Thymus (tissue), 11 donors: ENCODE measurements around the gene CD200. TPM values are rescaled to one million over a fixed set of nuclear protein-coding genes. Genes with fewer than 3 reads are reported as not detected.
A peak's percentile ranks its signal among the peaks of the same experiment; 100 is the strongest.

Experiments
- DNase-seq, 9 donors: peaks; one replicate each; pipeline ENCODE4 v3.0.0-alpha.2; 2013; ENCODE audit warnings: low spot score in 9 of 9, low read depth in 6 of 9, missing footprints in 1 of 9
- H3K27ac ChIP-seq, 2 donors: one replicate each; pipeline ENCODE4 v1.5.1; 2013; ENCODE audit warnings: control low read depth in 1 of 2, low read depth in 1 of 2, low read length in 1 of 2, mild to moderate bottlenecking in 1 of 2, moderate library complexity in 1 of 2
- H3K27me3 ChIP-seq, 2 donors: one replicate each; pipeline ENCODE4 v1.5.1; 2013; ENCODE audit warnings: low read length in 1 of 2; ENCODE audit not compliant: control insufficient read depth in 2 of 2, insufficient read depth in 1 of 2
- H3K36me3 ChIP-seq, 2 donors: one replicate each; pipeline ENCODE4 v1.5.1; 2013; ENCODE audit warnings: low read length in 1 of 2, mild to moderate bottlenecking in 1 of 2, moderate library complexity in 1 of 2; ENCODE audit not compliant: control insufficient read depth in 2 of 2, insufficient read depth in 2 of 2
- H3K4me1 ChIP-seq, 2 donors: one replicate each; pipeline ENCODE4 v1.5.1; 2013; ENCODE audit warnings: low read length in 2 of 2; ENCODE audit not compliant: control insufficient read depth in 2 of 2, insufficient read depth in 2 of 2
- H3K4me3 ChIP-seq, 2 donors: one replicate each; pipeline ENCODE4 v1.5.1; 2013; ENCODE audit warnings: low read length in 2 of 2, control low read depth in 1 of 2, mild to moderate bottlenecking in 1 of 2
- H3K9me3 ChIP-seq, 2 donors: one replicate each; pipeline ENCODE4 v1.5.1; 2013; ENCODE audit warnings: low read length in 1 of 2, mild to moderate bottlenecking in 1 of 2; ENCODE audit not compliant: control insufficient read depth in 2 of 2, insufficient read depth in 1 of 2
- WGBS: extraction: QIAGEN DNeasy Blood & Tissue Kit; methylation state at CpG from one replicate; pipeline ENCODE4 v1.1.7; 2013; 5-methylcytosine and 5-hydroxymethylcytosine counted together
- polyA plus RNA-seq: library from polyadenylated mRNA; stranded (reverse); fragments of 200-250 nt; gene quantifications from one replicate; pipeline ENCODE4 v1.2.3, GENCODE V29; 2013
- total RNA-seq: library from RNA; stranded (reverse); fragments of 120-200 nt; gene quantifications from one replicate; pipeline ENCODE4 v1.2.4, GENCODE V29; 2013
- donor health status: healthy.

CD200 gene
- total and polyA plus RNA-seq, 2 donors = 20.0 to 23.5 TPM

- peak overlapping the region in 1 of 2 donors; percentile 40 for H3K27ac ChIP-seq
- H3K27me3 ChIP-seq = no peaks in the 10 kb centered on the region
- WGBS = 92% methylated on average over 4 of the region's 4 CpGs
- no peak overlapping the region for H3K4me3 ChIP-seq
- DNase-seq = no peak
- no peaks in the 10 kb centered on the region for H3K4me1 ChIP-seq
- no peaks in the 10 kb centered on the region for H3K36me3 ChIP-seq
- H3K9me3 ChIP-seq = no peaks in the 10 kb centered on the region
Observed at GRCh38 chr3:112319516-112320276, 13.3 kb upstream of the CD200 start.

- no peaks in the 10 kb centered on the region for H3K9me3 ChIP-seq
- no peak for DNase-seq
- no peaks in the 10 kb centered on the region for H3K27me3 ChIP-seq
- 93% methylated on average over 1 of the region's 1 CpG for WGBS
- H3K4me1 ChIP-seq = no peaks in the 10 kb centered on the region
- no peak overlapping the region for H3K4me3 ChIP-seq
- H3K36me3 ChIP-seq = no peaks in the 10 kb centered on the region
- H3K27ac ChIP-seq = no peak overlapping the region
Observed at GRCh38 chr3:112320691-112321090, 12.3 kb upstream of the CD200 start.

- no peak for DNase-seq
Observed at GRCh38 chr3:112321867-112322652, 10.9 kb upstream of the CD200 start.

GRCh38 chr3:112327371-112327951 is 5.5 kb upstream of the CD200 start:
- peak in 6 of 9 donors; percentile 42 to 82 (median 48) for DNase-seq
- 2% methylated on average over 2 of the region's 2 CpGs for WGBS
- no peaks in the 10 kb centered on the region for H3K27me3 ChIP-seq
- H3K4me3 ChIP-seq = no peak overlapping the region
- H3K36me3 ChIP-seq = no peaks in the 10 kb centered on the region
- H3K27ac ChIP-seq = no peak overlapping the region
- H3K9me3 ChIP-seq = no peaks in the 10 kb centered on the region
- no peaks in the 10 kb centered on the region for H3K4me1 ChIP-seq

More at GRCh38 chr3:112321867-112322652, 10.9 kb upstream of the CD200 start:
- H3K27me3 ChIP-seq = no peaks in the 10 kb centered on the region
- no peaks in the 10 kb centered on the region for H3K4me1 ChIP-seq
- no peaks in the 10 kb centered on the region for H3K9me3 ChIP-seq
- H3K36me3 ChIP-seq = no peaks in the 10 kb centered on the region
- 92% methylated on average over 5 of the region's 5 CpGs for WGBS
- no peak overlapping the region for H3K27ac ChIP-seq
- no peak overlapping the region for H3K4me3 ChIP-seq

- DNase-seq = no peak
- H3K9me3 ChIP-seq = no peaks in the 10 kb centered on the region
- no peaks in the 10 kb centered on the region for H3K27me3 ChIP-seq
- H3K4me3 ChIP-seq = no peak overlapping the region
- H3K4me1 ChIP-seq = peaks cover 12 to 17% of the 10 kb centered on the region in 2 donors
- no peak overlapping the region for H3K27ac ChIP-seq
- 98% methylated on average over 4 of the region's 4 CpGs for WGBS
- H3K36me3 ChIP-seq = peaks cover 0 to 7% of the 10 kb centered on the region in 2 donors
Observed at GRCh38 chr3:112331851-112332250, 1.1 kb upstream of the CD200 start.

- H3K4me1 ChIP-seq = peaks cover 12 to 17% of the 10 kb centered on the region in 2 donors
- peak; percentile 30 to 84 (median 50) for DNase-seq
- H3K4me3 ChIP-seq = peak overlapping the region; percentile 84 to 86
- H3K27ac ChIP-seq = peak overlapping the region; percentile 85 to 86
- no peaks in the 10 kb centered on the region for H3K27me3 ChIP-seq
- 1% methylated on average over 23 of the region's 23 CpGs for WGBS
- H3K9me3 ChIP-seq = no peaks in the 10 kb centered on the region
- peaks cover 0 to 7% of the 10 kb centered on the region in 2 donors for H3K36me3 ChIP-seq
Observed at GRCh38 chr3:112333381-112334317, 693 bp downstream of the CD200 start.

- peak overlapping the region in 1 of 2 donors; percentile 85 for H3K27ac ChIP-seq
- H3K4me3 ChIP-seq = peak overlapping the region; percentile 84 to 86
- peaks cover 0 to 7% of the 10 kb centered on the region in 2 donors for H3K36me3 ChIP-seq
- DNase-seq = peak in 1 of 9 donors; percentile 28
- peaks cover 14 to 17% of the 10 kb centered on the region in 2 donors for H3K4me1 ChIP-seq
- H3K9me3 ChIP-seq = no peaks in the 10 kb centered on the region
- WGBS = 34% methylated on average over 6 of the region's 6 CpGs
- H3K27me3 ChIP-seq = no peaks in the 10 kb centered on the region
Observed at GRCh38 chr3:112334691-112335433, 1.9 kb downstream of the CD200 start.

- Histone ChIP-seq H3K9me3 (no peaks in the 10 kb centered on the region), H3K27ac (no peak overlapping the region), H3K4me3 (no peak overlapping the region), H3K27me3 (no peaks in the 10 kb centered on the region), H3K4me1 (peaks cover 14 to 17% of the 10 kb centered on the region in 2 donors), H3K36me3 (peaks cover 0 to 7% of the 10 kb centered on the region in 2 donors)
- DNase-seq = no peak
- over 99% methylated on average over 2 of the region's 2 CpGs for WGBS
Observed at GRCh38 chr3:112335434-112335781, 2.5 kb downstream of the CD200 start.
